Measurements from ENCODE around the gene PSORS1C2.

- TF ChIP-seq CTCF (IDR thresholded peaks at IDR 0.05) (no peak), POLR2A (IDR thresholded peaks at IDR 0.05) (no peak)
Observed at GRCh38 chr6:31091680-31092079, 47.2 kb downstream of the PSORS1C2 start.
